Endothelial cell of umbilical vein (primary cell): ENCODE measurements around the gene PCGF1. TPM values are rescaled to one million over a fixed set of nuclear protein-coding genes. Genes with fewer than 3 reads are reported as not detected.

Source experiments
- BruUV-seq: library from RNA; stranded (reverse); fragments of 400-500 nt; replicated peaks from 2 replicates; lab custom pipeline; 2021; lab: Mats Ljungman, UMichigan
- CTCF ChIA-PET: fragments of 300-600, 350-600 bp; sonication (Branson Sonifier 250); formaldehyde crosslinking; loops from one replicate; lab custom pipeline; 2021; ENCODE audit warnings: antibody characterized with exemption, inconsistent platforms; lab: Charles Lee
- POLR2A ChIA-PET: fragments of 300-600, 350-600 bp; sonication (Branson Sonifier 250); formaldehyde crosslinking; loops from one replicate; lab custom pipeline; 2021; ENCODE audit warnings: antibody characterized with exemption, inconsistent platforms; lab: Charles Lee
- DNase-seq: peaks from one replicate; pipeline ENCODE4 v3.0.0-alpha.2; 2011; ENCODE audit warnings: low read depth, low spot score
- FAIRE-seq: peaks from 2 replicates; lab custom pipeline; 2011; peaks lifted over from hg19 to GRCh38; lab: Jason Lieb, UNC
- H2AFZ ChIP-seq: 2 replicates; pipeline ENCODE4 v1.6.0; 2012; ENCODE audit warnings: low read depth, low read length, control low read depth, inconsistent platforms
- H3K27ac ChIP-seq: 2 replicates; pipeline ENCODE4 v1.5.1; 2011; ENCODE audit warnings: low read depth, mild to moderate bottlenecking, control low read depth, low read length, moderate library complexity; ENCODE audit not compliant: insufficient read depth
- H3K27me3 ChIP-seq, 2 experiments: 2 replicates each; pipeline versions ENCODE4 v1.6.0 to v1.6.1; 2011; ENCODE audit warnings: low read length in 2 of 2, mixed read lengths in 1 of 2; ENCODE audit not compliant: control insufficient read depth in 2 of 2, insufficient read depth in 2 of 2
- H3K36me3 ChIP-seq, 2 experiments: 2 replicates in 1 of 2; 3 replicates in 1 of 2; pipeline ENCODE4 v1.5.1; 2011; ENCODE audit warnings: low read length in 2 of 2, mild to moderate bottlenecking in 1 of 2, moderate library complexity in 1 of 2; ENCODE audit not compliant: control insufficient read depth in 2 of 2, insufficient read depth in 2 of 2; ENCODE audit errors: extremely low read depth in 1 of 2
- H3K4me1 ChIP-seq: 3 replicates; pipeline ENCODE4 v1.5.1; 2011; ENCODE audit warnings: mild to moderate bottlenecking, low read length; ENCODE audit not compliant: control insufficient read depth, insufficient read depth; ENCODE audit errors: extremely low read depth
- H3K4me2 ChIP-seq: 2 replicates; pipeline ENCODE4 v1.6.1; 2011; ENCODE audit warnings: low read length, control low read depth, mixed read lengths; ENCODE audit not compliant: insufficient read depth
- H3K4me3 ChIP-seq, 3 experiments: fragments of 200-600 bp in 1 of 3; sonication (generic), shearing (Covaris generic) in 1 of 3; replicated peaks in 1 of 3; 2 replicates each; pipeline ENCODE4 v1.5.1; 2011 to 2016; ENCODE audit warnings: control low read depth in 3 of 3, low read length in 3 of 3, mild to moderate bottlenecking in 2 of 3, inconsistent platforms in 1 of 3, low read depth in 1 of 3, moderate library complexity in 1 of 3; ENCODE audit not compliant: insufficient read depth in 1 of 3
- H3K79me2 ChIP-seq: 2 replicates; pipeline ENCODE4 v1.6.0; 2012; ENCODE audit warnings: low read length, inconsistent platforms; ENCODE audit not compliant: control insufficient read depth, insufficient read depth
- H3K9ac ChIP-seq: replicated peaks from 2 replicates; pipeline ENCODE3; 2011; ENCODE audit warnings: low read length, control low read depth; ENCODE audit not compliant: insufficient read depth; ENCODE audit errors: extremely low read depth
- H3K9me1 ChIP-seq: replicated peaks from 3 replicates; pipeline ENCODE4 v1.6.0; 2011; ENCODE audit warnings: mild to moderate bottlenecking, low read length; ENCODE audit not compliant: control insufficient read depth, insufficient read depth; ENCODE audit errors: extremely low read depth
- H3K9me3 ChIP-seq: replicated peaks from 2 replicates; pipeline ENCODE4 v1.5.1; 2012; ENCODE audit warnings: low read length, inconsistent platforms; ENCODE audit not compliant: control insufficient read depth, insufficient read depth
- H4K20me1 ChIP-seq: replicated peaks from 2 replicates; pipeline ENCODE3; 2011; ENCODE audit warnings: mild to moderate bottlenecking, low read length; ENCODE audit not compliant: control insufficient read depth, insufficient read depth; ENCODE audit errors: extremely low read depth
- EZH2 ChIP-seq: IDR thresholded peaks from 2 replicates; pipeline ENCODE4 v1.6.1; 2012; ENCODE audit warnings: borderline replicate concordance, low read depth, mild to moderate bottlenecking, moderate library complexity, low read length, inconsistent platforms; ENCODE audit not compliant: severe bottlenecking
- FOS ChIP-seq: IDR thresholded peaks from 2 replicates; pipeline ENCODE4 v1.6.1; 2011; ENCODE audit warnings: mild to moderate bottlenecking, low read length, moderate library complexity, borderline replicate concordance; ENCODE audit not compliant: insufficient read depth
- GATA2 ChIP-seq: IDR thresholded peaks from 2 replicates; pipeline ENCODE4 v1.7.0; 2011; ENCODE audit warnings: low read depth, mild to moderate bottlenecking, moderate library complexity, mixed read lengths, low read length; ENCODE audit not compliant: insufficient read length, insufficient read depth
- JUN ChIP-seq: IDR thresholded peaks from 2 replicates; pipeline ENCODE4 v1.6.1; 2011; ENCODE audit warnings: borderline replicate concordance, low read depth; ENCODE audit not compliant: insufficient read length, insufficient read depth
- MYC ChIP-seq: IDR thresholded peaks from one replicate; pipeline ENCODE4 v1.6.1; 2011; ENCODE audit warnings: mild to moderate bottlenecking, low read depth, low read length
- POLR2A ChIP-seq: IDR thresholded peaks from 2 replicates; pipeline ENCODE4 v1.6.1; 2012; ENCODE audit warnings: low read depth, mild to moderate bottlenecking, control low read depth, low read length
- POLR2AphosphoS5 ChIP-seq: IDR thresholded peaks from 2 replicates; pipeline ENCODE4 v1.6.1; 2012; ENCODE audit warnings: low read depth, mild to moderate bottlenecking, control low read depth, low read length, moderate library complexity; ENCODE audit not compliant: insufficient read depth
- dilution Hi-C: fragments of 300-500 bp; cut with MboI; formaldehyde crosslinking; loops from one replicate; pipeline ENCODE4 v1.15.0; 2019; ENCODE audit warnings: low sequenced_read_pairs; ENCODE audit not compliant: extremely low pct_ligation_motif_present
- intact Hi-C: fragments of 100-400 bp; cut with micrococcal nuclease; formaldehyde crosslinking; loops from one replicate; pipeline ENCODE4 v1.10.0; 2022
- polyA plus RNA-seq, 4 experiments: library from polyadenylated mRNA; depleted of rRNA in 3 of 4; stranded (reverse) in 3 of 4; unstranded in 1 of 4; fragments of >200 nt; gene quantifications; 2 replicates each; pipeline versions ENCODE4 v1.2.1 to v1.2.3, GENCODE V29; 2011 to 2012; ENCODE audit warnings: missing spikeins in 1 of 4
- total RNA-seq: library from RNA; stranded (reverse); gene quantifications from 2 replicates; pipeline ENCODE4 v1.2.3, GENCODE V29; 2021
- TF ChIP-seq, protein P1 (sequence below), 2 donors: IDR thresholded peaks; 1 replicate in 1 of 2; 2 replicates in 1 of 2; pipeline ENCODE4 v1.5.1; 2011; ENCODE audit warnings: low read length in 2 of 2, mild to moderate bottlenecking in 2 of 2, moderate library complexity in 2 of 2, control low read depth in 1 of 2, inconsistent platforms in 1 of 2, low read depth in 1 of 2; ENCODE audit not compliant: insufficient read depth in 1 of 2; ENCODE audit errors: extremely low read depth in 1 of 2
- TF ChIP-seq, protein P2 (sequence below): IDR thresholded peaks from 2 replicates; pipeline ENCODE4 v1.6.1; 2011; ENCODE audit not compliant: insufficient read depth, insufficient read length

Gene PCGF1
- total and polyA plus RNA-seq, 2 donors (not counting 3 experiments of a cell fraction or from before 2014, with no cell fraction given): 17.4 to 19.2 TPM

DNA sequence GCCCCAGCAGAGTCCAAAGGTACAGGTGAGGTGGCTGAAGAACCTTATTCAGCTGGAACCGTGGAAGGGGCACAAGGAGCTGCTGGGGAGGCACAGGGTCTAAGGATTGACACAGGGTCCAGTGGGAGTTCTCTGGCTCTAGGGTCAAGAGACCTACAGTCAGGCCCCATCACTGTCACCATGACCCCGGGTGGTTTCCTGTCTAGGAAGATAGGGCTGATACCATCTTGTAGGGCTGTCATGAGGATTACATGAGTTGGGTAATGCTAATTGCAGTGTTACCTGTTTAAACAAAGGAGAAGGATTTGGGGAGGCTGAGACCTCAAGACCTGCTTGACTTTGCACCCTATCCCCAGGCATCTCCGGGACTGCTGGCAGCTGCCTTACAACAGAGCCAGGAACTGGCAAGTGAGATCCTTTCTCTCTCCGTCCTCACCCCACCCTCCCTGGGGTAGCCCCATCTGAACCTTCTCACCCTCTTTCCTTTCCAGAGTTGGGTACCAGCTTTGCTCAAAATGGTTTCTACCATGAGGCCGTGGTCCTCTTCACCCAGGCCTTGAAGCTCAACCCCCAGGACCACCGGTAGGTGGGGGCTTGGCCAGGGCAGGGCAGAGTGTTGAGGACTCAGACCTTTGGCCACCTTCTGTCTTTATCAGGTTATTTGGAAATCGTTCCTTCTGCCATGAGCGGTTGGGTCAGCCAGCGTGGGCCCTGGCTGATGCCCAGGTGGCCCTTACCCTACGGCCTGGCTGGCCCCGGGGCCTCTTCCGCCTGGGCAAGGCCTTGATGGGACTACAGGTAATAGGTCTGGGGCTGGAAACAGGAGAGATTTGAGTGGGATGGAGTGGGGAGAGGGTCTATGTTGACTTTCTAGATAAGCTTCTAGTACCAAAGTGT lies 15.6 kb downstream of the PCGF1 start:
- peaks cover 0 to 1% of the 10 kb centered on the region in 2 experiments for H3K27me3 ChIP-seq
- H3K4me3 ChIP-seq: no peak overlapping the region
- dilution Hi-C loops: no loop called here
- H3K4me1 ChIP-seq: peaks cover 5% of the 10 kb centered on the region
- H2AFZ ChIP-seq: no peak overlapping the region
- no peaks in the 10 kb centered on the region for H3K9me1 ChIP-seq
- no peak overlapping the region for H3K4me2 ChIP-seq
- intact Hi-C loops: no loop called here
- H4K20me1 ChIP-seq: no peaks in the 10 kb centered on the region
- FAIRE-seq: no peak
- ChIA-PET POLR2A (no interaction called here), CTCF (no interaction called here)
- no peak overlapping the region for H3K27ac ChIP-seq
- TF ChIP-seq, protein P1, sequence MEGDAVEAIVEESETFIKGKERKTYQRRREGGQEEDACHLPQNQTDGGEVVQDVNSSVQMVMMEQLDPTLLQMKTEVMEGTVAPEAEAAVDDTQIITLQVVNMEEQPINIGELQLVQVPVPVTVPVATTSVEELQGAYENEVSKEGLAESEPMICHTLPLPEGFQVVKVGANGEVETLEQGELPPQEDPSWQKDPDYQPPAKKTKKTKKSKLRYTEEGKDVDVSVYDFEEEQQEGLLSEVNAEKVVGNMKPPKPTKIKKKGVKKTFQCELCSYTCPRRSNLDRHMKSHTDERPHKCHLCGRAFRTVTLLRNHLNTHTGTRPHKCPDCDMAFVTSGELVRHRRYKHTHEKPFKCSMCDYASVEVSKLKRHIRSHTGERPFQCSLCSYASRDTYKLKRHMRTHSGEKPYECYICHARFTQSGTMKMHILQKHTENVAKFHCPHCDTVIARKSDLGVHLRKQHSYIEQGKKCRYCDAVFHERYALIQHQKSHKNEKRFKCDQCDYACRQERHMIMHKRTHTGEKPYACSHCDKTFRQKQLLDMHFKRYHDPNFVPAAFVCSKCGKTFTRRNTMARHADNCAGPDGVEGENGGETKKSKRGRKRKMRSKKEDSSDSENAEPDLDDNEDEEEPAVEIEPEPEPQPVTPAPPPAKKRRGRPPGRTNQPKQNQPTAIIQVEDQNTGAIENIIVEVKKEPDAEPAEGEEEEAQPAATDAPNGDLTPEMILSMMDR (IDR thresholded peaks at IDR 0.05; ENCODE audit: extremely low read depth in 1 of 2, insufficient read depth in 1 of 2, low read depth in 1 of 2, low read length in 2 of 2): no peak
- TF ChIP-seq, protein P2, sequence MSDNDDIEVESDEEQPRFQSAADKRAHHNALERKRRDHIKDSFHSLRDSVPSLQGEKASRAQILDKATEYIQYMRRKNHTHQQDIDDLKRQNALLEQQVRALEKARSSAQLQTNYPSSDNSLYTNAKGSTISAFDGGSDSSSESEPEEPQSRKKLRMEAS: no peak
- TF ChIP-seq POLR2A: no peak
- no peak for TF ChIP-seq EZH2
- no peak for TF ChIP-seq MYC
- no peak for TF ChIP-seq JUN
- no peak for TF ChIP-seq GATA2
- TF ChIP-seq FOS: no peak
- TF ChIP-seq POLR2AphosphoS5: no peak
- BruUV-seq: no TSS peak
- peaks cover 3 to 14% of the 10 kb centered on the region in 2 experiments for H3K36me3 ChIP-seq
- no peaks in the 10 kb centered on the region for H3K9me3 ChIP-seq
- H3K79me2 ChIP-seq: no peaks in the 10 kb centered on the region
- no peak overlapping the region for H3K9ac ChIP-seq
- no peak for DNase-seq
